GM19239 (cell line): Measurements from ENCODE around the gene ST3GAL4.
A peak's percentile ranks its signal among the peaks of the same experiment; 100 is the strongest.
"Not testable (repeated sequence)": the region's sequence is repeated elsewhere in the genome, so short reads cannot be mapped to it uniquely, and the experiment has no call there.

ENCODE experiments used
- DNase-seq: peaks from one replicate; pipeline ENCODE4 v3.0.0; 2011; ENCODE audit warnings: low spot score; ENCODE audit not compliant: insufficient read length
- FAIRE-seq: peaks from 2 replicates; lab custom pipeline; 2011; peaks lifted over from hg19 to GRCh38; lab: Jason Lieb, UNC

ST3GAL4 gene

GRCh38 chr11:126355324-126355925 is at the start of gene ST3GAL4:
ST3GAL4 (plus strand) TSS chr11:126355686; CDS start chr11:126406156, 50,470 bp downstream.
- peak; percentile 88 for DNase-seq
- peak; percentile 51 for FAIRE-seq

- DNase-seq (no peak), FAIRE-seq (peak; percentile 91)
Observed at GRCh38 chr11:126305699-126306098, 49.8 kb upstream of the ST3GAL4 start.

GRCh38 chr11:126307706-126308105 is 47.8 kb upstream of the ST3GAL4 start:
- no peak for DNase-seq
- FAIRE-seq = no peak

- DNase-seq (no peak), FAIRE-seq (no peak)
Observed at GRCh38 chr11:126308271-126308671, 47.2 kb upstream of the ST3GAL4 start.

GRCh38 chr11:126308771-126309170 is 46.7 kb upstream of the ST3GAL4 start:
- DNase-seq, FAIRE-seq: not testable (repeated sequence)

GRCh38 chr11:126310200-126310991 is 45.1 kb upstream of the ST3GAL4 start:
- DNase-seq (no peak), FAIRE-seq (peak; percentile 88)

- FAIRE-seq = no peak
Observed at GRCh38 chr11:126310992-126311310, 44.5 kb upstream of the ST3GAL4 start.

GRCh38 chr11:126311401-126312291 is 43.8 kb upstream of the ST3GAL4 start:
- no peak for DNase-seq
- peak; percentile 80 for FAIRE-seq

More at GRCh38 chr11:126310992-126311310, 44.5 kb upstream of the ST3GAL4 start:
- DNase-seq = no peak

- FAIRE-seq = no peak
- DNase-seq = no peak
Observed at GRCh38 chr11:126312961-126313360, 42.5 kb upstream of the ST3GAL4 start.

GRCh38 chr11:126313826-126314225 is 41.7 kb upstream of the ST3GAL4 start:
- FAIRE-seq (no peak), DNase-seq (no peak)

- FAIRE-seq = no peak
- no peak for DNase-seq
Observed at GRCh38 chr11:126317432-126317755, 38.1 kb upstream of the ST3GAL4 start.

- DNase-seq (no peak), FAIRE-seq (peak; percentile 58)
Observed at GRCh38 chr11:126317756-126318573, 37.5 kb upstream of the ST3GAL4 start.

- DNase-seq (peak; percentile 52), FAIRE-seq (peak; percentile 97)
Observed at GRCh38 chr11:126318574-126319373, 36.7 kb upstream of the ST3GAL4 start.

GRCh38 chr11:126319374-126319740 is 36.1 kb upstream of the ST3GAL4 start:
- FAIRE-seq (peak; percentile 40), DNase-seq (no peak)

- DNase-seq (no peak), FAIRE-seq (no peak)
Observed at GRCh38 chr11:126322996-126323395, 32.5 kb upstream of the ST3GAL4 start.

GRCh38 chr11:126327281-126328000 is 28.0 kb upstream of the ST3GAL4 start:
- FAIRE-seq (no peak), DNase-seq (no peak)

- DNase-seq (no peak), FAIRE-seq (no peak)
Observed at GRCh38 chr11:126328001-126328390, 27.5 kb upstream of the ST3GAL4 start.

GRCh38 chr11:126328444-126328843 is 27.0 kb upstream of the ST3GAL4 start:
- DNase-seq (no peak), FAIRE-seq (no peak)
